ENCODE results near the gene GPSM1.

The GPSM1 gene

DNA sequence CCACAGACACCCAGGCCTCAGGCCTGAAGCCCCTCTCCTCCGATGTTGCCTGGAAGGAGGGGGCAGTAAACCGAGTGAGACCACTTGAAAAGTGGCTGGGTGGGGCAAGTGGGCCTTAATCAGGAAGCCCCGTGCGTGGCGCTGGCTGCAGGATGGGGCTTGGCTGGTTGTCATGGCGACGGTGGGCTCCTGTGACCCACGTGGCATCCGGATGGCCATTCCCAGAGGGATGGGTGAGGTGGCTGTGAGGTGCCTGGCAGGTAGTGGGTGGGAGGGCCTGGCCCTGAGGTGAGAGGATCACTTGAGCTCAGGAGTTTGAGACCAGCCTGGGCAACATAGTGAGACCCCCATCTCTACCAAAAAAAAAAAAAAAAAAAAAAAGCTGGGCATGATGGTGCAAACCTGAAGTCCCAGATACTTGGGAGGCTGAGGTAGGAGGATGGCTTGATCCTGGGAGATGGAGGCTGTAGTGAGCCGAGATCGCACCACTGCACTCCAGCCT is 5.2 kb downstream of the GPSM1 start:
- no peak for DNase-seq (ENCODE audit: low spot score)

DNA sequence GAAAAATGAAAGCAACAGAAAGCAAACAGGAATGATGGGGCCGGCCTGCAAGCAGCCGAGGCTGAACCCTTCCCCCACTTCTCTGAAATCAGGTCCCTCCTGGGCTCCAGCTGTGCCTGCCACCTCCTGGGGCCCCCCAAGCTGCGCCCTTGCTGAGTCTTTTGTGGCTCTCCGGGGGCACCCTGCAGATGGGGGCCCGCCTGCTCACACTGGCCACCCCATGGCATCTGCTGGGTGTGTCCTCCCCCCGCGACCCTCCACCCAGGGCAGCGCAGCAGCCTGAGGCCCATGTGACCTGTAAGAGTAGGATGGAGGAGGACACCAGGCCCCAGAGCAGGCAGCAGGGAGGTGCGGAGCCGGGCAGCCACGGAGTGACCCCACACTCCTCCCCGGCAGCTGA is 5.7 kb downstream of the GPSM1 start:
- no peak for DNase-seq (ENCODE audit: low spot score)

DNA sequence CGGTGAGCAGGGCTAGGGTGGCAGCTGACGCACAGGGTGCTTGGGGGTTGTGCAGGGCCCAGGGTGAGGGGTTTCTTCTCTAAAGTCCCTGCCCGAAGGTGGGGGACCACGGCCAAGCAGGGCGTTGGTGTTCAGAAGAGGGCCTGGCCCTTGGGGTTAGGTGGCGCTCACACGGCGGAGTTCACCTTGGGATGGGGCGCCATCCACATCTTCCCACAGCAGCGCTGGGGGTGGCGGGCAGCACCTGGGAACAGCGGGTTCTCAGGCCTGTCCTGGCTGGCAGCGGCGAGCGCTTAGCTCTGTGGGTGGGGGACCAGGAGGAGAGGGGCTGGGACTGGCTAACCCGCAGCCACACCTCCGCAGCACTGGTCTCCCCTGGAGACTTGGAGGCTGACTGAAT is 6.1 kb downstream of the GPSM1 start:
- DNase-seq (ENCODE audit: low spot score): no peak

DNA sequence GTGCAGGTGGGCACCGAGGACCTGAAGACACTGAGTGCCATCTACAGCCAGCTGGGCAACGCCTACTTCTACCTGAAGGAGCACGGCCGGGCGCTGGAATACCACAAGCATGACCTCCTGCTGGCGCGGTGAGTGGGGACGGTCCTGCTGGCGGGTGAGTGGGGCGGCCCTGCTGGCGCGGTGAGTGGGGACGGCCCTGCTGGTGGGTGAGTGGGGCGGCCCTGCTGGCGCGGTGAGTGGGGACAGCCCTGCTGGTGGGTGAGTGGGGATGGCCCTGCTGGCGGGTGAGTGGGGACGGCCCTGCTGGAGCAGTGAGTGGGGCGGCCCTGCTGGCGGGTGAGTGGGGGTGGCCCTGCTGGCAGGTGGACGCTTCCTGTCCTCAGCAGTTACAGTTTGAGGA is 7.2 kb downstream of the GPSM1 start:
- DNase-seq (ENCODE audit: low spot score): no peak

DNA sequence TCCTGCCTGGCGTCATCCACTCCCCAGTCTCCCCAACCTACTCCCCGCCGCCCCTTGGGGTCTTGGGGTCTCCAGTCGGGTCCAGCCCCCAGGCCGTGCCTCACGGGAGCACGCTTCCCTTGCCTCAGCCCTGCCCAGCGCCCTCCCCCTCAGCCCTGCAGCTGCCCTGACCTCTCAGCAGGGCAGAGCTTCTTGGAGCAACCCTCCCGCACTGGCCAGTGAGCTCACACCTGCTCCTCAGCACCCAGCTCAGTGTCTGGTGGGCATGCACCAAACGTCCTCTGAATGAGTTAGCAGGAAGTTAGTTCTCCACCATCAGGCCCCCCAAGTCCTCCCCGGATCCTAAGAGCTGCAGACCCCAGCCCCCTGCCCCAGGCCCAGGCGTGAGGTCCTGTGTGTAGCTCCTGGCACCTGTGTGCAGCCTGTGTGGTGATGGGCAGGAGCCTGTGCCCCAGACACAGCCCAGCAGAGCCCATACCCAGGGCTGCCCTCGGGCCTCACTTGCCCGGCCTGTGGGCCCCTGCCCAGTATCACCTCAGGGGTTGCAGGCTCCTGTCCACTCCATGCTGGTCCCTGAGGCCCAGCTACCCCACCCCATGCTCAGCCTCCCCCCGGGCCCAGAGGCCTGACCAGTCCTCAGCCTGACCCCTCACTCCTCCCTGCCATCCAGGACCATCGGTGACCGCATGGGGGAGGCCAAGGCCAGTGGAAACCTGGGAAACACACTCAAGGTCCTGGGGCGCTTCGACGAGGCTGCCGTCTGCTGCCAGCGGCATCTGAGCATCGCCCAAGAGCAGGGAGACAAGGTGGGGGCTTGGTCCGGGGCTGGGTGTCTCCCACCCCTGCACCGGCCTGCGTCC is 8.2 kb downstream of the GPSM1 start:
- no peak for DNase-seq (ENCODE audit: low spot score)

DNA sequence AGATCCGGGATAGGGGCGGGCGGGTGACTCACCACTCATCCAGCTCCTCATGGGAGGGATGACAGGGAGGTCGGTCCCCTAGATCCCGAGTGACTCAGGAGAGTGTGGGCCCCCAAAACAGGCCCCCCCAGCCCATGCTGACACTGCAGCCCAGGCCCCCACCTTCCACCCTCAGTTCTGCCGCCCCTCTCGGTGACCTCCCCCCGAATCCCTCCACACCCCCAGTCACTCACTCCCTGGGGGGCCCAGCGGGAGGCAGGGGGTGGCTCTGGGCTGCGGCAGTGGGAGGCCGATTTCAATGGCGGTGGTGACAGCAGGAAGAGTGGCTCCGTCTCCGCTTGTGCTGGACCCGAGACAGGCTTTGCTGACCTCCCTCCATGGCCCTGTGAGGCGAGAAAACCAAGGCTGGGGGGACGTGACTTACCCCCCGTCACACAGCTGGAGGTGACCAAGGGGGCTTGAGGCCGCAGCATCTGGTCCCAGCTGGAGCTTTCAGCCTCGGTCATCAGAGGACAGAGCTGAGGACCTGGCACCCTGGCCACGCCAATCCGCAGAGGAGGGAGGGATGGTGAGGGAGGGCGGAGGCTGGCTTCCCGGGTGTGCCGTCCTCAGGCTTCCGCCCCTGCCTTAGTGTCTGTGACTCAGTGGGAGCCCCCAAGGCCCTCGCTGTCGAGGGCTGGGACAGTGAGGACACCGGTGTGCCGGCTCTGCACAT is 9.0 kb downstream of the GPSM1 start:
- DNase-seq (ENCODE audit: low spot score): no peak

DNA sequence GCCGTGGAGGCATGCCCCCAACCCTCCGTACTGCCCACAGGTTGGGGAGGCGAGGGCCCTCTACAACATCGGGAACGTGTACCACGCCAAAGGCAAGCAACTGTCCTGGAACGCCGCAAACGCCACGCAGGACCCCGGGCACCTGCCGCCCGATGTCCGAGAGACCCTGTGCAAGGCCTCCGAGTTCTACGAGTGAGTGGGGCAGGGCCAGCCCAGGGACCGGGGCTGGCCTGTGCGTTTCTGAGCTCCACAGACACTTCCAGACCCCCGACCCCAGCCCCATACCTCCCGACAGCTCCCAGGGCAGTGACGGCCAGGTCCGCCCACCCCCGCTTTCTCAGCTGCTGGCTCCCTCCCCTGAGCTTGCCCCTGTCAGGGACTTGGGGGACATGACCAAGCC is 9.5 kb downstream of the GPSM1 start:
- no peak for DNase-seq (ENCODE audit: low spot score)

DNA sequence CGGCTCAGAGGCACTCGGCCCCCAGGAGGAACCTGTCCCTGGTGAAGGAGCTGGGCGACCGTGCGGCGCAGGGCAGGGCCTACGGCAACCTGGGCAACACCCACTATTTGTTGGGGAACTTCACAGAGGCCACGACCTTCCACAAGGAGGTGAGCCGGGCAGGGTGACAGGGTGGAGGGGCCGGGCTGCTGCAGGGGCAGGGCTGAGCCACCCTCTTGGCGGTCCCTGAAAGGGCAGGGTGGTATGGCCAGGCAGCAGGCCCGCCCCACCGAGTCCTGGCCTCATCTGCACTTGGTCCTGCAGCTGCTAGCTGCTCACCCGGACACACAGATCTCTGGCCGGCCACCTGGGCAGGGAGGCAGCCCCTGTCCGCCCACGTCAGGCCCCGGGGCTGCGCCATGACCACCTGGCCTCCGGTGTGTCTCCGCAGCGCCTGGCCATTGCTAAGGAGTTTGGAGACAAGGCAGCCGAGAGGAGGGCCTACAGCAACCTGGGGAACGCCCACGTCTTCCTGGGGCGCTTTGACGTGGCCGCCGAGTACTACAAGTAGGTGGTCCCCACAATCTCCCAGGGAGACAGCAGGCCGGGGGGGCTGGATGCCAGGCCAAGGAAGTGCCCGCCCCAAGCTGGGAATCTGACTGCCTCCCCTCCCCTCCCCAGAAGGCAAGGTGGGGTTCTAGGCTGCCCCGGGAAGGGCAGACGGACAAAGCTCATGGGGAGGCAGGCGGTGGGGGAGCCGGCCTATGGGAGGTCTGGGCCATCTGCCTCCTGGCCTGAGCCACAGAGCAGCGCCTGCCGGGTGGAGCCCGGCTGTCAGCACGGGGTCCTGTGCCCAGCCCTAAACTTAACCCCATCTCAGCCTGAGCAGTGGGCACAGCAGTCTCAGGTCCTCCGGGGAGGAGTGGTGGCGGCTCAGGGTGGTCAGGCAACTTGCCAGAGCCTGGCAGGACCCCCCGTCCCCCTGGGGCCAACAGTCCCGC is 10.4 kb downstream of the GPSM1 start:
- DNase-seq (ENCODE audit: low spot score): no peak

DNA sequence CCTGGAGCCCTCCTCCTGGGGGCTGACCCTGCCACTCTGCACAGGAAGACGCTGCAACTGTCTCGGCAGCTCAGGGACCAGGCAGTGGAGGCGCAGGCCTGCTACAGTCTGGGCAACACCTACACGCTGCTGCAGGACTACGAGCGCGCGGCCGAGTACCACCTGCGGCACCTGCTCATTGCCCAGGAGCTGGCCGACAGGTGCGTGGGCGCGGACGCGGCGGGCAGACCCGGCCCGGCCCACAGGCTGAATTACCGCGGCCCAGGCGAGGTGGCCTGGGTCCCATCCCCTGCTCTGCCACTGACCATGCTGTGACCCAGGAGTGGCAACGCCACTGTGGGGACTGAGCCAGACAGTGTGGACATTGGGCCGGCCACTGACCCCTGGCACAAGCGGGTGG is 11.2 kb downstream of the GPSM1 start:
- DNase-seq (ENCODE audit: low spot score): no peak

DNA sequence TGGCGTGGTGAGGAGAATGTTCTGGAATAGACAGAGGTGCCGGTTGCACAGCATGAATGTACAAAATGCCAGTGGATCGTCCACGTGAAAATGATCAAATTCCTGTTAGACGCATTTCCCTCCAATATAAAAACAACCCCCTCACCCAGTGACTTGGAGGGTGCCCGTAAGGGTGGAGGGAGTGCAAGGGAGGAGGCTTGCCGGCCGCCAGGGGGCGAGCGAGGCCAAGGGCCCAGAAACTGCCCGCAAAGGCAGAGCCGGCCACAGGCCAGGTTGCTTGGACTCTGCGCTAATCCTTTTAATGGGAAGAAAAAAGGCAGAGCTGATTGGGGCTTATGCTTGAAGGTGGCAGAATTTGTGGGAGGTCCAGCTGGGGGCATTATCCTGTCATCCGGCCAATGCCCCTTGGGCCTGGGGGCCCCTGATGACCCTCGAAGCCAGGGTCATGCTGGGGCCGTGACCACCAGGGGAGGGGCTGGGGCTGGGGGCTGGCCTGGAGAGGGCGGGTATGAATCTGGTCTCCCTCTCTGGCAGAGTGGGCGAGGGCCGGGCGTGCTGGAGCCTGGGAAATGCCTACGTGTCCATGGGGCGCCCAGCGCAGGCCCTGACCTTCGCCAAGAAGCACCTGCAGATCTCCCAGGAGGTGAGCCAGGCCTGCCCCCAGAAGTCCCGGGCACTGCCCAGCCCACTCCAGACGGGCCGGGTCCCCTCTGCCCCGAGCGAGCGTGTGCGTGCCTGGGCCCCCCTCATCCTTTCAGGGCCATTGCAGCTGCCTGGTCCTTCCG is 12.0 kb downstream of the GPSM1 start:
- peak; percentile 58 for DNase-seq (ENCODE audit: low spot score)

DNA sequence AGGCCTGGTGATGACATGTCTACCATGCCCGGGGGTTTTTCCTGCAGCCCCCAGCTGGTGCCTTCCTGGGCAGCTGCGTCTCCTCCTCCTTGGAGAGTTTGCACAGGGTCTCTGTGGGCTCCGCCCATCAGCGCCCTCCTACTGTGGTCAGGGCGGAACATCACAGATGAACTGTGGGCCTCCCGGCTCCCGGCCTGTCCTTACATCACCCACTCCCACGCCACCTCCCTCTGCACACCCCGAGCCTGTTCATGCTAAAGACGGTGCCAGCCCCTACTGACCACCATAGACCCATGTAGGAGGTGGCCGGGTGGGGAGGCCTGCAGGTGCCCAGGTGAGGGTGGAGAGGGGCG is 12.6 kb downstream of the GPSM1 start:
- DNase-seq (ENCODE audit: low spot score): no peak

DNA sequence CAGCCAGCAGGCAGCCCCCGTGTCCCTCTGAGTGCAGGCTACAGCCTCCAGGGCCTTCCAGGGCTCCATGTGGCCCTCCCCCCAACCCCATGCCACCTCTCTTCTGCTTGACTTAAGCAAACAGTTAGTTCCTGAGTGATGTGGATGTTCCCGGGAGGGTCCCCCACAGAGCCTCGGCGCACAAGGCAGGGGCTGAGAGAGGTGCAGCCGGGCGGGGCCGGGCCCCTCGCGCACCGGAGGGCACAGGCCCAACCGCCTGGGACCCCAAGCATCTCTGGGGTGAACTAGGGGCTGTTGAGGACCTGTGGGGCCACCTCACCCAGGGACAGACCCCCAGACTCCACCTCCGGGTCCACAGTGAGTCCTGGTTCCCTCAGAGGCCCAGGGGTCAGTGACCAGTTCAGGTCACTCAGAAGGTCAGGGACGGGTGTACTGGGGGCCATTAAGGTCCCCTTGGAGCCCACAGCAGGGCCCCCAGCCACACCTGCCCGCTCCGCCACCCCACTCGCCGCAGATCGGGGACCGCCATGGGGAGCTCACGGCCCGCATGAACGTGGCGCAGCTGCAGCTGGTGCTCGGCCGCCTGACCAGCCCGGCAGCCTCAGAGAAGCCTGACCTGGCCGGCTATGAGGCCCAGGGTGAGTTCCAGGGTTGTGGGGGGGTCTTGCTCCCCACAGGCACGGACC is 13.2 kb downstream of the GPSM1 start:
- DNase-seq (ENCODE audit: low spot score): no peak

DNA sequence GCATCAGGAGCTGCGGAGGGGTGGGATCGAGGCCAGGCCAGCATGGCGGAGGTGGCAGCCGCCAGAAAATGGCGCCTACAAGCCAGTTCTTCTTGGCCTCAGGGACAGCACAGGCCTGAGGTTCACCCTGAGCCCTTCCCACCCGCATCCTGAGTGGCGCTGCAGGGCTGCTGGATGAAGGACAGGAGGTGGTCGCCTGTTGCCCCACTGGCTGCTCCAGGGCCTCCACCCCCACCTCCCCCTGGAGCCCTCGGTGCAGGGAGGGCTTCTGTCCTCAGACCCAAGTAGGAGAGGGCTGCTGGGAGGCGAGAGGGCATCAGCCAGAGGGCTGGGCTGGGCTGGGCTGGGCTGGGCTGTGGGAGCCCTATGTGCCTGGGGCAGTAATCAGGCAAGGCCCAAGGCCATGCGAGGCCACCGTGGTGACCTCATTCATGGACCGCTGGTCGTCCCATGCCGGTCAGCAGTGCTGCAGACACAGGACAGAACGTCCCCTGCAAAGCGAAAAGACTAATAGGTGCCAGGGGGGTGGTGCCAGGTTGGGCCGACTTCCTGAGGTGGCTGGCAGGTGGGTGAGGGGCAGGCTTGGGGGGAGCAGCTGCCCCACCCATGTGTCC is 13.8 kb downstream of the GPSM1 start:
- no peak for DNase-seq (ENCODE audit: low spot score)

DNA sequence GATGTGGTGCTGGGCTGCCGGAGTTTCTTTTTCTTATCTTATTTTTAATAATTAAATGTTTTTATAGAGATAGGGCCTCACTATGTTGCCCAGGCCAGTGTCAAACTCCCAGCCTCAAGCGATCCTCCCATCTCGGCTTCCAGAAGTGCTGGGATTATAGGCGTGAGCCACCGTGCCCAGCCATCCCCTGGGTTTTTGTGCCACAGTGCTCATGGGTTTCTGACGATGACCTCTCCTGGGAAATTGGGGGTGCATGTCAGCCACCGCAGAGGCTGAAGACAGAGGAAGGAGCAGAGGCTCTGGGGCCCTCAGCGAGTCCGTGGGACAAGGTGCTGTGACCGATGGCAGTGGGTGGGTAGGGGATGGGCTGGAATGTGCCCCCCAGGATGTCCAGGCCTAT is 14.4 kb downstream of the GPSM1 start:
- no peak for DNase-seq (ENCODE audit: low spot score)

DNA sequence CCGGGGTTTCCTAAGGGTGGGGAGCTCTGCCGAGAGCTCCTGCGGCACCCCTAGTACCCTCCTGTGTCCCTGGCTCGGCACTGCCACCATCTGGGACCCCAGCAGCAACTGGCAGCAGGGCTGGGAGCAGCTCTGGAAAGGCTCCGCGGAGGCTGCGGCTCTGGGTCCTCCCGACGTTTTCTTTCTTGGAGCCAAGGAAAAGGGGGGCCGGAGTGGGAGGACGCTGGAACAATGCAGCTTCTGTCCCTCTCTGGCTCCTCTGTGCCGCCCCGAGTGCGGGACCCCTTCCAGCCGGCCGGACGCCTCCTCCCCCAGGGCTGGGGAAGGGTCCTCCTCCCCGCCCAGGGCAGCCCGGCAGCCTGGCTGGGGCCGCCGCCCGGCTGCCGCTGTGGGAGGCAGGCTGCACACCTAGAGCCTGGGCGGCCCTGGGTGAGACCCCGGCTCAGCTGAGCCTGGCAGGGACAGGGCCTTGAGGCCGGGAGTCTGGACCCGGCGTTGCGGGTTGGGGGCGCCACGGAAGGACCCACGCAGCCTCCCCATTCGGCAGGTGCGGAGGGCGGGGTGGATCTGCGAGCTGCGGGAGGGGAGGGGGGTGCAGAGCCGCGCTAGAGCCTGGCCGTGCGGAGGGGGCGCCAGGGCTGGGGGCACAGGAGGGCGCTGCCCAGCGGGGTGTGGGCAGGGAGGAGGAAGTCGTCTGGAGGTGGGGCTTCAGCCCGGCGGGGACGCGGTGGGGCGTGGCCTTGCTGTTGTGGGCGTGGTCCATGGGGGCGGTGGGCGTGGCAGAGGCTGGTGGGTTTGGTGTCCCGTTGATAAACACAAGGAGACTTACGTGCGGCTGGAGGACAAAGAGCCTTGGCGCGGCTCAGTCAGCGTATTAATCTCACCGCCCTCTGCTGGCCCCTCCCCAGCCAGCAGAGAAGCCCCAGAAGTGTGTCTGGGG is 15.1 kb downstream of the GPSM1 start:
- peak; percentile 66 for DNase-seq (ENCODE audit: low spot score)

DNA sequence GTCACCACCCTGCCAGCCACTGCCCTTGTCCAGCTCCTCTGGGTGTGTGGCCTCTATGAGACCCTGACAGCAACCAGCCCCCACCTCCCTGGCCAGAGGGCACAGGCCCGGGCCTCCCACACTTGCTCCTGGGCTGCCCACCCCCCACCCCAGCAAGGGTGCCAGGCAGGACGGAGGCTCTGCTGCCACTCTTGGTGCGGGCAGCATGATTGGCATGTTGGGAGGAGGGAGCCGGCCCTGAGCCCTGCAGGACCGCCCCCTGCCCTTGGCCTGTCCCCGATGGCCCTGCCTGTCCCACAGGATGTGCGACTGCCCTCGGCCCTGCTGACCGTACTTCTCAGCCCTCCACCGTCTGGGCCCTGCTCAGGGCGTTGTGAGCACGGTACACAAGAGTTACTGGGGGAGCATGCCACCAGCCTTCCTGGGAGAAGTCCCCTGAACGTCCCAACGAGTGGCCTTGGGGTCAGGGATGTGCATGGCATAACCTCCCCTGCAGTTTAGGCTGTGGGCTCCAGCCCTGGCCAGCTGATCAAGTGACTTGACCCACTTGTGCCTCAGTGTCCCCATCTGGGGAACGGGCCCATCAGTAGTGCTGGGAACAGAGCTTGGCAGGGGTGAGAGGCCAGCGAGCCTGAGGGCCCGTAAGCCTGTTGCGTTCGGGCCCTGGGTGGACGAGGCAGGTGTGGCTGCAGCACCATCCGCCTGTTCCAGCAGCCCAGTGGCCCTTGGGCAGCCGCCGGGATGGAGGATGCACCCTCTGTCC is 16.0 kb downstream of the GPSM1 start:
- no peak for DNase-seq (ENCODE audit: low spot score)

DNA sequence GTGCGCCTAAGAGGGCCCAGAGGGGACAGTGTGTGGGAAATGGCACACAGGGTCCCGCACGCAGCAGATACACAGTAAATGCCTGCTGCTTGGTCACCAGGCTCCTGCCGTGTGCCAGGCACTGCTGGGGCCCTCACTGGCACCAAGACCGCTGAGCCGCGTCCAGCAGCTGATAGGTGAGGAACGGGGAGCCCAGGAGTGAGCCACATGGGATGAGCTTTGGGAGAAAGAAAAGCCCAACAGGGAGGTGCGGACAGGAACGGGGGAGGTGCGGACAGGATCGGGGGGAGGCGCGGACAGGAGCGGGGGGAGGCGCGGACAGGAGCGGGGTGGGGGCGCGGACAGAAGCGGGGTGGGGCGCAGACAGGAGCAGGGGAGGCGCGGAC is 16.5 kb downstream of the GPSM1 start:
- DNase-seq (ENCODE audit: low spot score): no peak

DNA sequence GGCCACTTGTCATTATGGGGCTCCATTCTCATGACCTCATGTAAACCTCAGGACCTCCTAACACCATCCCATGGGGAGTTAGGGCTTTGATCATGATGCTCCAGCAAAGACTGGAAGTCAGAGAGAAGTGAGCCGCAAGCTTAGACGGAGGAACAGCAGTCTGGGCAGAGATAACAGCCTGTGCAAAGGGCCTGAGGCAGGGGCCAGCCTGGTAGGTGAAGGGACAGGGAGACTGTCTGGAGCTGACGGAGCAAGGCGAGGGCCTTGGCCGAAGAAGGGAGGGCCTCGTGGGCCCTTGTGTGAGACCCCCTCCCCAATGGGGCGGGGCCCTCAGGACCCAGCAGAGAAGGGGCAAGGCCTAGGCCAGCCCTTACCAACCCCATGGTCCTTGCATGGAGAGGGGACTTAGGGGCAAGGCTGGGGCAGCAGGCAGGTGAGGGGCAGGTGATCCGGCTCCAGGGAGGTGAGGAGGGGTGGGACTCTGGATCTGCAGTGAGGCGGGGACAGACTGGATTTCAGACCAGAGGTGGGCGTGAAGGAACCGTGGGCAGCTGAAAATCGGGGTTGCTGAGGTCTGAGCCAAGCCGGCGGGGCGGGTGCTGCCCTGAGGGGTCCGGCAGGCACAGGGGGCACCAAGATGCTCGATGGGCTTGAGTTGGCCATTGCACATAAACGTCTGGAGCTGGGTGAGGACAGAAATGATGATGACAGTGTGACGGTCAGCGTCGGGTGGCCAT is 17.4 kb downstream of the GPSM1 start:
- DNase-seq (ENCODE audit: low spot score): no peak

Data from kidney capillary endothelial cell (primary cell).